OCI-LY1 (cell line): Measurements from ENCODE around the gene FAXC.

Source experiments
- H2AFZ ChIP-seq: fragments of 200-600 bp; sonication (generic), shearing (Covaris generic); 2 replicates; pipeline ENCODE4 v1.6.0; 2014; ENCODE audit warnings: antibody characterized with exemption, mild to moderate bottlenecking, low read length
- H3F3A ChIP-seq: fragments of 200-600 bp; sonication (generic), shearing (Covaris generic); 2 replicates; pipeline ENCODE4 v1.6.0; 2014; ENCODE audit warnings: mild to moderate bottlenecking, antibody characterized with exemption, low read length, moderate library complexity; ENCODE audit not compliant: insufficient read depth
- H3K27ac ChIP-seq: fragments of 200-600 bp; sonication (generic); 2 replicates; pipeline ENCODE4 v1.5.1; 2014; ENCODE audit warnings: low read length, mixed run types, mild to moderate bottlenecking, low read depth; ENCODE audit not compliant: poor library complexity, severe bottlenecking
- H3K27me3 ChIP-seq: fragments of 200-600 bp; sonication (generic); 2 replicates; pipeline ENCODE4 v1.6.0; 2014; ENCODE audit warnings: antibody characterized with exemption, mild to moderate bottlenecking, low read length, moderate library complexity; ENCODE audit not compliant: insufficient read depth
- H3K36me3 ChIP-seq: fragments of 200-600 bp; sonication (generic); 2 replicates; pipeline ENCODE4 v1.6.1; 2014; ENCODE audit warnings: mild to moderate bottlenecking, antibody characterized with exemption, low read length, moderate library complexity, mixed read lengths; ENCODE audit not compliant: insufficient read depth
- H3K4me1 ChIP-seq: fragments of 200-600 bp; sonication (generic); 2 replicates; pipeline ENCODE4 v1.5.1; 2014; ENCODE audit warnings: mild to moderate bottlenecking, low read length, moderate library complexity; ENCODE audit not compliant: insufficient read depth, severe bottlenecking
- H3K4me2 ChIP-seq: fragments of 200-600 bp; sonication (generic), shearing (Covaris generic); 2 replicates; pipeline ENCODE4 v1.6.1; 2014; ENCODE audit warnings: low read length
- H3K4me3 ChIP-seq: fragments of 200-600 bp; sonication (generic); 2 replicates; pipeline ENCODE4 v1.5.1; 2014; ENCODE audit warnings: low read length, low read depth, mild to moderate bottlenecking, mixed read lengths; ENCODE audit not compliant: poor library complexity, severe bottlenecking
- H3K79me2 ChIP-seq: fragments of 200-600 bp; shearing (Covaris generic); 2 replicates; pipeline ENCODE4 v1.6.1; 2016; ENCODE audit warnings: mixed run types, low read length, mixed read lengths; ENCODE audit not compliant: insufficient read depth
- H3K9ac ChIP-seq: fragments of 200-600 bp; sonication (generic), shearing (Covaris generic); 2 replicates; pipeline ENCODE4 v1.6.1; 2014; ENCODE audit warnings: mild to moderate bottlenecking, low read length, mixed read lengths
- H3K9me2 ChIP-seq: fragments of 200-600 bp; sonication (generic), shearing (Covaris generic); 2 replicates; pipeline ENCODE4 v1.6.1; 2014; ENCODE audit warnings: low read depth, mild to moderate bottlenecking, low read length, mixed read lengths
- H3K9me3 ChIP-seq: fragments of 200-600 bp; shearing (Covaris generic); 2 replicates; pipeline ENCODE4 v1.6.1; 2014; ENCODE audit warnings: low read length, mixed read lengths
- H4K20me1 ChIP-seq: fragments of 200-600 bp; sonication (generic), shearing (Covaris generic); 2 replicates; pipeline ENCODE4 v1.6.0; 2016; ENCODE audit warnings: mild to moderate bottlenecking, low read length; ENCODE audit not compliant: insufficient read depth
- EZH2 ChIP-seq: fragments of 200-600 bp; sonication (generic), shearing (Covaris generic); IDR thresholded peaks from 2 replicates; pipeline ENCODE4 v1.8.0; 2017; ENCODE audit warnings: borderline replicate concordance, mixed run types, mild to moderate bottlenecking, antibody characterized with exemption, low read length, moderate library complexity, mixed read lengths
- TF ChIP-seq, protein P1 (sequence below): fragments of 200-600 bp; sonication (generic), shearing (Covaris generic); IDR thresholded peaks from 2 replicates; pipeline ENCODE4 v1.5.1; 2017; ENCODE audit warnings: mild to moderate bottlenecking, antibody characterized with exemption, low read length, moderate library complexity, mixed read lengths

FAXC gene

DNA sequence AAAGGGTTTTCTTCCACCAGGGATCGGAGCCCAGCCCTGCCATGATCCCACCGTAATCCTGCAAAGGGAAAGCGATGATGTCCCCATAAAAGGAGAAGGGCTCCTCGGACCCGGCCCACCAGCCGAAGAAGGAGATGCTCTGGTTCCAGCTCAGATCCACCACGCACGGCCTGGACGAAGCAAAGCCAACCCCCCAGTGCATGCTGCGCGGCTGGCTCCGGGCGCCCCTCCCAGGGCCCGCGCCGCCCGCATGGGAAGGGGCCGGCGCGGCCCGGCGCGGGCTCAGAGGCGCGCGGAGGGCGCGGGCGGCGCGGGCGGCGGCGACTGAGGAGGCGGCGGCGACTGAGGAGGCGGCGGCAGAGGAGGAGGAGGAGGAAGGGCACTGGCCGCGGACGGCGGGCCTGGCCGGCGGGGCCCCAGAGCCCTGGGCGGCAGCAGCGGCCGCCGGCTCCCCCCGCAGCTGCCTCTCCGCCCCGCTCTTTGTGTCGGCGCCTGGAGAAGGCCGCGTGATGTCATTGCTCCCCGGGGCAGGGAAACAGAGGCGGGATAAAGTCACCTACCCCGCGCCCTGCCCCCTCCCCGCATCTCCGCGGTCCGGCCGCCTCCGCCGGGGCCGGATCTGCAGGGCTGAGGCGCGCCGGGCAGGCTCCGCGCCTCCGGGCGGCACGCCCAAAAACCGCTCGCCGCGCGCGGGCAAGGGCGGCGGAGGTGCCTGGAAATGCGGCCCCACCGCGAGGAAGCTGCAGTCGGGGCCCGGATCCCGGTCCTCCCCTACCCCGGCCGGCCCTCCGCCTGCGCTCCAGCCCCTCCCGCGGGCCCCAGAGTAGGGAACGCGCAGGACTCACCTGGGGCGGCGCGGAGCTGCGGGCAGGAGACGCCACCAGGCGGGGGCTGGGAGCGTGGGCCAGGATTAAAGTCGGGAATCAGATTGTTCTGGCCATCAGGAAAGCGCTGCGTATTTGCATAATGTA, at the start of gene FAXC:
FAXC (minus strand) TSS at position 504 of the 971 bp plus-strand sequence; CDS start at position 202, 302 bp downstream.
- Histone ChIP-seq H3K79me2 (no peaks in the 10 kb centered on the region), H3K27me3 (no peaks in the 10 kb centered on the region), H3K4me2 (peak within 1 kb of the TSS; percentile 63), H2AFZ (no peak within 1 kb of the TSS), H4K20me1 (no peaks in the 10 kb centered on the region), H3K9ac (no peak within 1 kb of the TSS), H3K4me1 (peaks cover 3% of the 10 kb centered on the region), H3K4me3 (peak within 1 kb of the TSS; percentile 49), H3K27ac (no peak within 1 kb of the TSS), H3K9me2 (no peaks in the 10 kb centered on the region), H3K36me3 (no peaks in the 10 kb centered on the region), H3K9me3 (no peaks in the 10 kb centered on the region), H3F3A (no peaks in the 10 kb centered on the region)
- TF ChIP-seq, protein P1, sequence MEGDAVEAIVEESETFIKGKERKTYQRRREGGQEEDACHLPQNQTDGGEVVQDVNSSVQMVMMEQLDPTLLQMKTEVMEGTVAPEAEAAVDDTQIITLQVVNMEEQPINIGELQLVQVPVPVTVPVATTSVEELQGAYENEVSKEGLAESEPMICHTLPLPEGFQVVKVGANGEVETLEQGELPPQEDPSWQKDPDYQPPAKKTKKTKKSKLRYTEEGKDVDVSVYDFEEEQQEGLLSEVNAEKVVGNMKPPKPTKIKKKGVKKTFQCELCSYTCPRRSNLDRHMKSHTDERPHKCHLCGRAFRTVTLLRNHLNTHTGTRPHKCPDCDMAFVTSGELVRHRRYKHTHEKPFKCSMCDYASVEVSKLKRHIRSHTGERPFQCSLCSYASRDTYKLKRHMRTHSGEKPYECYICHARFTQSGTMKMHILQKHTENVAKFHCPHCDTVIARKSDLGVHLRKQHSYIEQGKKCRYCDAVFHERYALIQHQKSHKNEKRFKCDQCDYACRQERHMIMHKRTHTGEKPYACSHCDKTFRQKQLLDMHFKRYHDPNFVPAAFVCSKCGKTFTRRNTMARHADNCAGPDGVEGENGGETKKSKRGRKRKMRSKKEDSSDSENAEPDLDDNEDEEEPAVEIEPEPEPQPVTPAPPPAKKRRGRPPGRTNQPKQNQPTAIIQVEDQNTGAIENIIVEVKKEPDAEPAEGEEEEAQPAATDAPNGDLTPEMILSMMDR = no peak
- no peak for TF ChIP-seq EZH2

DNA sequence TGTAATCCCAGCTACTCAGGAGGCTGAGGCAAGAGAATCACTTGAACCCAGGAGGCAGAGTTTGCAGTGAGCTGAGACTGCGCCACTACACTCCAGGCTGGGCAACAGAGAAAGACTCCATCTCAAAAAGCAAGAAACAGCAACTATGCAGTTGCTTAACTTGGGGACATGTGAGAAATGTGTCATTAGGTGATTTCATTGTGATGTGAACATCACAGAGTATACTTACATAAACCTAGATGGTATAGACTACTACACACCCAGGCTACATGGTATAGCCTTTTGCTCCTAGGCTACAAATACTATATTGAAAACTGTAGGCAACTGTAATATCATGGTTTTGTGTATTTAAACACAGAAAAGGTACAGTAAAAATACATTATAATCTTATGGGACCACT, 47.8 kb upstream of the FAXC start:
- Histone ChIP-seq H3K36me3 (peaks cover 47% of the 10 kb centered on the region), H3K9me2 (no peaks in the 10 kb centered on the region), H4K20me1 (no peaks in the 10 kb centered on the region), H3K9ac (no peak overlapping the region), H3K9me3 (no peaks in the 10 kb centered on the region), H3K27me3 (no peaks in the 10 kb centered on the region), H3K4me2 (no peak overlapping the region), H3K79me2 (no peaks in the 10 kb centered on the region), H2AFZ (no peak overlapping the region), H3K27ac (no peak overlapping the region), H3K4me1 (peaks cover 16% of the 10 kb centered on the region), H3K4me3 (no peak overlapping the region), H3F3A (no peaks in the 10 kb centered on the region)
- no peak for TF ChIP-seq EZH2
- TF ChIP-seq, protein P1 = no peak

DNA sequence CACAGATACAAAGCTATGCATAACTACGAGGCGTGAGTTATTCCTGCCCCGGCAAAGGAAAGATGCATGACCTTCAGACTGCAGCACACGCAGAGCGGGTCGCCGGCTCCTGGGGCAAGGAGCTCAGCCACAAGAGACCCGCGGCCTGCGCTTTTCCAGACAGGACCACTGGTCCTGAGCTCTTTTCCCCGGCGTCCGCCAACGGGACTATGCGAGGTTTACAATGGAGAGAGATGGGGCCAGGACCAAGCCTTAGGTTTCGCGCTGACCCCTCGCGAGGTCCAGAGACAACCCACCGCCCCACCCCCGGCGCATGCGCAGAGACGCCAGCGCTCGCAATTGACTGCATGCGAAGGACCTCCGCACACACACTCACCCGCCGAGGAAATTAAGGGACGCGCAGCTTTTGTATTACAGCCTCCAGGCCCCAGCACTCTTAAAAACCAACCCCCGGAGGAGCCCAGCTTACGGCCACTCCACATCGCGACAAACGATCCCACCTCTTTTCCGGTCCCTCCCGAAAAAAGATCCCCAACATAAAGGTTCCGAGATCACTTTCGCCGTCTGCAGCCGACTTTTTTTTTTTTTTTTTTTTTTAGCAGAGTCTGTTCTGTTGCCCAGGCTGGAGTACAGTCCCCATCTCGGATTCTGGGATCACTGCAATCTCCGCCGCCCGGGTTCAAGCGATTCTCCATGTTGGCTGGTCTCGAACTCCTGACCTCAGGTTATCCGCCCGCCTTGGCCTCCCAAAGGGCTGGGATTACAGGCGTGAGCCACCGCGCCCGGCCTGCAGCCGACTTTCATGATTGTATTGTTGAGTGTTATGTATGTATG, 44.4 kb upstream of the FAXC start, which contains the start of gene COQ3:
COQ3 (minus strand) TSS at position 498 of the 834 bp plus-strand sequence; CDS start at position 482, 16 bp downstream.
- Histone ChIP-seq H2AFZ (peak within 1 kb of the TSS; percentile 87; the same call in 1 of the 2 replicates), H3K79me2 (no peaks in the 10 kb centered on the region), H3K4me3 (peak within 1 kb of the TSS; percentile 82), H3F3A (no peaks in the 10 kb centered on the region), H4K20me1 (no peaks in the 10 kb centered on the region), H3K9me3 (no peaks in the 10 kb centered on the region), H3K36me3 (peaks cover 15% of the 10 kb centered on the region; the same call in 1 of the 2 replicates), H3K4me1 (peaks cover 19% of the 10 kb centered on the region), H3K27me3 (no peaks in the 10 kb centered on the region), H3K4me2 (peak within 1 kb of the TSS; percentile 71), H3K27ac (peak within 1 kb of the TSS; percentile 81), H3K9ac (peak within 1 kb of the TSS; percentile 78), H3K9me2 (no peaks in the 10 kb centered on the region)
- TF ChIP-seq, protein P1 = no peak
- TF ChIP-seq EZH2 = no peak
